ENCODE results near the gene WNT2B. TPM values are rescaled to one million over a fixed set of nuclear protein-coding genes. Genes with fewer than 3 reads are reported as not detected.

The WNT2B gene
- polyA plus RNA-seq, 1 of the 3 experiments (the other 2 are of a cell fraction) = 4.3 TPM

- TF ChIP-seq FOXM1 (IDR thresholded peaks at IDR 0.05; ENCODE audit: low read depth) = no peak
- no peak for TF ChIP-seq EZH2phosphoT487 (IDR thresholded peaks at IDR 0.05; ENCODE audit: borderline replicate concordance, low read depth)
- TF ChIP-seq POLR2AphosphoS5 (IDR thresholded peaks at IDR 0.05; ENCODE audit: low read depth, low read length) = no peak
- TF ChIP-seq, protein P1, sequence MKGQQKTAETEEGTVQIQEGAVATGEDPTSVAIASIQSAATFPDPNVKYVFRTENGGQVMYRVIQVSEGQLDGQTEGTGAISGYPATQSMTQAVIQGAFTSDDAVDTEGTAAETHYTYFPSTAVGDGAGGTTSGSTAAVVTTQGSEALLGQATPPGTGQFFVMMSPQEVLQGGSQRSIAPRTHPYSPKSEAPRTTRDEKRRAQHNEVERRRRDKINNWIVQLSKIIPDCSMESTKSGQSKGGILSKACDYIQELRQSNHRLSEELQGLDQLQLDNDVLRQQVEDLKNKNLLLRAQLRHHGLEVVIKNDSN (IDR thresholded peaks at IDR 0.05; ENCODE audit: borderline replicate concordance, low read depth) = no peak
- TF ChIP-seq GABPA (IDR thresholded peaks at IDR 0.05; ENCODE audit: low read depth) = no peak
- TF ChIP-seq JUND (IDR thresholded peaks at IDR 0.05) = no peak
Observed at GRCh38 chr1:112513112-112513870, 4.5 kb downstream of the WNT2B start (continued).

- H3K4me1 ChIP-seq (ENCODE audit: control insufficient read depth in 1 of 2, insufficient read depth in 2 of 2, low read depth in 1 of 2, low read length in 1 of 2) = no peaks in the 10 kb centered on the region
- no peak overlapping the region for H3K27ac ChIP-seq (ENCODE audit: low read depth in 2 of 2, low read length in 1 of 2)
- TF ChIP-seq RXRA (IDR thresholded peaks at IDR 0.05; ENCODE audit: borderline replicate concordance, low read depth) (no peak), GABPA (IDR thresholded peaks at IDR 0.05; ENCODE audit: low read depth) (no peak), CTCF (IDR thresholded peaks at IDR 0.05) (no peak), EZH2phosphoT487 (IDR thresholded peaks at IDR 0.05; ENCODE audit: borderline replicate concordance, low read depth) (no peak), TCF12 (IDR thresholded peaks at IDR 0.05) (no peak), FOSL2 (IDR thresholded peaks at IDR 0.05; ENCODE audit: borderline replicate concordance, low read depth) (no peak), NFIC (IDR thresholded peaks at IDR 0.05; ENCODE audit: borderline replicate concordance) (no peak), ELF1 (IDR thresholded peaks at IDR 0.05) (no peak), MEF2A (IDR thresholded peaks at IDR 0.05; ENCODE audit: borderline replicate concordance, low read depth) (no peak), PBX3 (IDR thresholded peaks at IDR 0.05) (no peak), SIN3A (IDR thresholded peaks at IDR 0.05; ENCODE audit: borderline replicate concordance, low read depth, low read length) (no peak), YY1 (IDR thresholded peaks at IDR 0.05; ENCODE audit: low read depth) (no peak), FOXJ3 (CRISPR knock-in tag; IDR thresholded peaks at IDR 0.05) (no peak)
- TF ChIP-seq, protein P2, sequence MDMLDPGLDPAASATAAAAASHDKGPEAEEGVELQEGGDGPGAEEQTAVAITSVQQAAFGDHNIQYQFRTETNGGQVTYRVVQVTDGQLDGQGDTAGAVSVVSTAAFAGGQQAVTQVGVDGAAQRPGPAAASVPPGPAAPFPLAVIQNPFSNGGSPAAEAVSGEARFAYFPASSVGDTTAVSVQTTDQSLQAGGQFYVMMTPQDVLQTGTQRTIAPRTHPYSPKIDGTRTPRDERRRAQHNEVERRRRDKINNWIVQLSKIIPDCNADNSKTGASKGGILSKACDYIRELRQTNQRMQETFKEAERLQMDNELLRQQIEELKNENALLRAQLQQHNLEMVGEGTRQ (IDR thresholded peaks at IDR 0.05; ENCODE audit: borderline replicate concordance, low read depth, low read length) = no peak
- TF ChIP-seq, protein P3, sequence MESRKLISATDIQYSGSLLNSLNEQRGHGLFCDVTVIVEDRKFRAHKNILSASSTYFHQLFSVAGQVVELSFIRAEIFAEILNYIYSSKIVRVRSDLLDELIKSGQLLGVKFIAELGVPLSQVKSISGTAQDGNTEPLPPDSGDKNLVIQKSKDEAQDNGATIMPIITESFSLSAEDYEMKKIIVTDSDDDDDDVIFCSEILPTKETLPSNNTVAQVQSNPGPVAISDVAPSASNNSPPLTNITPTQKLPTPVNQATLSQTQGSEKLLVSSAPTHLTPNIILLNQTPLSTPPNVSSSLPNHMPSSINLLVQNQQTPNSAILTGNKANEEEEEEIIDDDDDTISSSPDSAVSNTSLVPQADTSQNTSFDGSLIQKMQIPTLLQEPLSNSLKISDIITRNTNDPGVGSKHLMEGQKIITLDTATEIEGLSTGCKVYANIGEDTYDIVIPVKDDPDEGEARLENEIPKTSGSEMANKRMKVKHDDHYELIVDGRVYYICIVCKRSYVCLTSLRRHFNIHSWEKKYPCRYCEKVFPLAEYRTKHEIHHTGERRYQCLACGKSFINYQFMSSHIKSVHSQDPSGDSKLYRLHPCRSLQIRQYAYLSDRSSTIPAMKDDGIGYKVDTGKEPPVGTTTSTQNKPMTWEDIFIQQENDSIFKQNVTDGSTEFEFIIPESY (IDR thresholded peaks at IDR 0.05; ENCODE audit: borderline replicate concordance, low read depth) = no peak
- DNase-seq = no peak
- H3K9me2 ChIP-seq = no peaks in the 10 kb centered on the region
- CTCF ChIA-PET = interaction anchor here (0.6 to 2.5 kb wide), 6 partner anchors 10 to 1759 kb away, joined by 3 to 12 read pairs (median 3); no protein-coding TSS in a partner anchor
- no peak overlapping the region for H2AFZ ChIP-seq (ENCODE audit: low read depth)
- no peak overlapping the region for H3K9ac ChIP-seq
- no peaks in the 10 kb centered on the region for H4K20me1 ChIP-seq (ENCODE audit: insufficient read depth)
- H3K4me3 ChIP-seq (ENCODE audit: low read depth in 2 of 2, low read length in 1 of 2) = no peak overlapping the region
- H3K9me3 ChIP-seq = no peaks in the 10 kb centered on the region
- 100% methylated on average over 4 of the region's 12 CpGs for WGBS (ENCODE audit: low lambda C conversion rate)
- H3K79me2 ChIP-seq (ENCODE audit: insufficient read depth) = no peaks in the 10 kb centered on the region
- no peak overlapping the region for H3K4me2 ChIP-seq
- no peaks in the 10 kb centered on the region for H3K36me3 ChIP-seq (replicated peaks in 1 of 2; ENCODE audit: control insufficient read depth in 1 of 2, insufficient read depth in 2 of 2, low read length in 1 of 2)
- no peaks in the 10 kb centered on the region for H3F3A ChIP-seq (replicated peaks; ENCODE audit: insufficient read depth)
- POLR2A ChIA-PET = interaction anchor here (1.0 kb wide), 1 partner anchor 13 kb away, joined by 3 read pairs; no protein-coding TSS in a partner anchor
- H3K27me3 ChIP-seq (ENCODE audit: insufficient read depth) = no peaks in the 10 kb centered on the region
Observed at GRCh38 chr1:112514901-112515300, 6.1 kb downstream of the WNT2B start.
